Measurements from ENCODE around the gene G3BP1.

The G3BP1 gene

GRCh38 chr5:151757233-151758140 lies 14.3 kb upstream of the G3BP1 start:
- TF ChIP-seq NFIC (IDR thresholded peaks at IDR 0.05): peak; percentile 38; the same call in 1 of the 2 replicates
- TF ChIP-seq YY1 (IDR thresholded peaks at IDR 0.05; ENCODE audit: low read depth): no peak
- TF ChIP-seq MAX (IDR thresholded peaks at IDR 0.05): no peak
- no peak for TF ChIP-seq EGR1 (IDR thresholded peaks at IDR 0.05)
- no peak for TF ChIP-seq TAF1 (IDR thresholded peaks at IDR 0.05; ENCODE audit: low read depth)

- no peak for TF ChIP-seq NFIC (IDR thresholded peaks at IDR 0.05)
- no peak for TF ChIP-seq EGR1 (IDR thresholded peaks at IDR 0.05)
- no peak for TF ChIP-seq CEBPB (IDR thresholded peaks at IDR 0.05)
- no peak for TF ChIP-seq YY1 (IDR thresholded peaks at IDR 0.05; ENCODE audit: low read depth)
- no peak for TF ChIP-seq TCF12 (IDR thresholded peaks at IDR 0.05; ENCODE audit: low read depth)
- no peak for TF ChIP-seq USF1 (IDR thresholded peaks at IDR 0.05)
- no peak for TF ChIP-seq EP300 (IDR thresholded peaks at IDR 0.05; ENCODE audit: borderline replicate concordance)
- TF ChIP-seq RAD21 (IDR thresholded peaks at IDR 0.05; ENCODE audit: low read depth): no peak
- TF ChIP-seq REST (IDR thresholded peaks at IDR 0.05; ENCODE audit: low read depth): no peak
- TF ChIP-seq CREB1 (IDR thresholded peaks at IDR 0.05; ENCODE audit: low read depth): no peak
Observed at GRCh38 chr5:151758141-151758429, 13.7 kb upstream of the G3BP1 start.

DNA sequence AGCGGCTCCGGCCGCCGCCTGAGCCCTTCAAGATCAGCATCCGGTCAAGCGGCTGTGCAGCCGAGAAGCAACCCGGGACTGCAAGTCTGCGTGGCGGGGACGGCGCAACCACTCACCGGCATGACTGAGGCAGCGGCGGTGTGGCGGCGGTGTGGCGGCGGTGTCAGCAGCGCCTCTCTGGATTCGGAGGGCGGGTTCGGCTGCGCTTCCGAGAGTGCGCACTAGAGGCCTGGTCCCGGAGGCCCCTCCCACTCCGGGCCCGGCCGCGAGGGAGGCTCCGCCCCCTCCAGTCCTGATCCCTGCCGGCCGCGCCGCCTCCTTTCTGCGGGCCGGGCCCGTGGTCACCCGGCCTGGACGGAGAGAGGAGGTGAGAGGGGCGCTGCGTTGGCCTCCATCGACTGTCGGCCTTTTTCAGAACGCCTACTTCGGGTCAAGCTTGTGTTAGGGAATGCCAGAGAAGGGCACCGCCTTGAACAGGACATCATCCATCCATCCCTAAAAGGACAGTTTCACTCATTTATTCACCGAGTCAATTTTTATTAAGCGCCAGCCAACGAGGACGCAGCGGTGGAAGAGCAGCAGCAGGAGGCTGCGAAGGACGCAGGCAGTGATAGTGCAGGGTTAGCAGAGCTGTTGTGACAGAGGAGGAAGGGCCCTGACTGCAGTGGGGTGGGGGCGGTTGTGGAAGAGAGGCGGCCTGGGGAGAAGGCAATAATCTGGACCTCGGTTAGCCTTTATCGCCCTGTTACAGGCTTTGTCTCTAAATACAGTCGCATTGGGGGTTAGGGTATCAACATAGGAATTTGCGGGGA lies 13.1 kb upstream of the G3BP1 start, which contains the start of gene ATOX1:
TSS of gene ATOX1 (minus strand) at position 202 of the 812 bp plus-strand sequence. CDS start at position 122, 80 bp downstream.
- peak; percentile 82 for TF ChIP-seq MAX (IDR thresholded peaks at IDR 0.05)
- TF ChIP-seq TCF12 (IDR thresholded peaks at IDR 0.05; ENCODE audit: low read depth): 0 out of 2 replicates have a peak, but pooled peaks have one; percentile 15
- no peak for TF ChIP-seq CEBPB (IDR thresholded peaks at IDR 0.05)
- no peak for TF ChIP-seq FOXM1 (IDR thresholded peaks at IDR 0.05; ENCODE audit: borderline replicate concordance, low read depth)
- TF ChIP-seq USF1 (IDR thresholded peaks at IDR 0.05): 0 out of 2 replicates have a peak, but pooled peaks have one; percentile 22
- TF ChIP-seq CREB1 (IDR thresholded peaks at IDR 0.05; ENCODE audit: low read depth): no peak
- TF ChIP-seq TAF1 (IDR thresholded peaks at IDR 0.05; ENCODE audit: low read depth): peak; percentile 89

GRCh38 chr5:151764801-151765200 lies 7.0 kb upstream of the G3BP1 start:
- TF ChIP-seq EGR1 (IDR thresholded peaks at IDR 0.05): no peak
- no peak for TF ChIP-seq TCF12 (IDR thresholded peaks at IDR 0.05; ENCODE audit: low read depth)
- no peak for TF ChIP-seq ZBTB7A (IDR thresholded peaks at IDR 0.05; ENCODE audit: low read depth)
- TF ChIP-seq MAX (IDR thresholded peaks at IDR 0.05): no peak
- TF ChIP-seq EP300 (IDR thresholded peaks at IDR 0.05; ENCODE audit: borderline replicate concordance): no peak

DNA sequence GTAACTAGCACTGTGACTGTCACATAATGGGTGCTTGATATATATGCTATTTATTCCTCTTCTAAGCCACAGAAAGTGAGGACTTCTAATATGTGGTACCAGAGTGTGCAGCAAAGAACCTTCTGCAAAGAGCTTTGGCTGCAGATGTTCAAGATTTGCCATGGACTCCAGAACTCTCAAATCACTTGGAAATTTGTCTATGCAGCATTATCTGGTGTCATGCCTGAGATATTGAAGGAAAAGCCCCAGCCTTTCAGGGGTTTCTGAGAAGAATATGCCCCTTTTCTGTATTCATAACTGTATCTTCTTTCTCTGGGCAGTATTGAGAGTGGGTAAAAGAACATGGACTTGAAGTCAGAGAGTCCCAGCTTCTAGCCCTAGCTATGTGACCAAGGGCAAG lies 4.8 kb upstream of the G3BP1 start:
- no peak for TF ChIP-seq TCF12 (IDR thresholded peaks at IDR 0.05; ENCODE audit: low read depth)
- TF ChIP-seq EGR1 (IDR thresholded peaks at IDR 0.05): no peak
- no peak for TF ChIP-seq USF1 (IDR thresholded peaks at IDR 0.05)
- TF ChIP-seq TEAD4 (IDR thresholded peaks at IDR 0.05): no peak
- TF ChIP-seq CREB1 (IDR thresholded peaks at IDR 0.05; ENCODE audit: low read depth): no peak
- TF ChIP-seq FOXM1 (IDR thresholded peaks at IDR 0.05; ENCODE audit: borderline replicate concordance, low read depth): no peak
- TF ChIP-seq EP300 (IDR thresholded peaks at IDR 0.05; ENCODE audit: borderline replicate concordance): no peak
- TF ChIP-seq ZBTB7A (IDR thresholded peaks at IDR 0.05; ENCODE audit: low read depth): no peak
- TF ChIP-seq MAX (IDR thresholded peaks at IDR 0.05): no peak
- TF ChIP-seq CEBPB (IDR thresholded peaks at IDR 0.05): no peak
- no peak for TF ChIP-seq NFIC (IDR thresholded peaks at IDR 0.05)
- no peak for TF ChIP-seq REST (IDR thresholded peaks at IDR 0.05; ENCODE audit: low read depth)
- no peak for TF ChIP-seq TAF1 (IDR thresholded peaks at IDR 0.05; ENCODE audit: low read depth)
- TF ChIP-seq RAD21 (IDR thresholded peaks at IDR 0.05; ENCODE audit: low read depth): no peak
- TF ChIP-seq YY1 (IDR thresholded peaks at IDR 0.05; ENCODE audit: low read depth): no peak

Measured in Ishikawa (cell line).